SKM-1 (cell line): ENCODE data around the gene CHST11.
"Not testable (repeated sequence)": the region's sequence is repeated elsewhere in the genome, so short reads cannot be mapped to it uniquely, and the experiment has no call there.

ENCODE experiments used
- DNase-seq: peaks from one replicate; lab custom pipeline; 2025; ENCODE audit not compliant: unreplicated experiment; lab: John Stamatoyannopoulos, UW

The CHST11 gene

GRCh38 chr12:104555648-104556047 lies 98.9 kb downstream of the CHST11 start:
- DNase-seq, result no peak

GRCh38 chr12:104557488-104558195 lies 100.9 kb downstream of the CHST11 start:
- no peak for DNase-seq

DNA sequence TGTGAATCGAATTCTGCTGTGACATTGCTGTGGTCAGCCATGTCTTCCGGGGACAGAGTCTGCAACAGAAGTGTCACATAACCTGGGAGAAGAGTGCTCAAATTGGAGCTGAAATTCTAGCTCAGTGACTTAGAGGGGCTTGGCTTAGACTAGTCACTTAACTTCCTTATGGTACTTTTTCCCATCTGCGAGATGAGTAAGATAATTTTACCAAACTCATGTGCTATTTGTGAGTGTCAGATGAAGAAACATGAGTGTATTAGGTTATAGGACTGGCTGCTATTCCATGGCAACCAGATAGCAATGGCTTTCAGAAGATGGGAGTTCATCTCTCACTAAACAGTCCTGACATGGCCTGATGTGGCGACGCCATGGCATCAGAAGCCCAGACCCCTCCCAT lies 104.1 kb downstream of the CHST11 start:
- DNase-seq, result no peak

- no peak for DNase-seq
Observed at GRCh38 chr12:104562763-104563162, 106.0 kb downstream of the CHST11 start.

DNA sequence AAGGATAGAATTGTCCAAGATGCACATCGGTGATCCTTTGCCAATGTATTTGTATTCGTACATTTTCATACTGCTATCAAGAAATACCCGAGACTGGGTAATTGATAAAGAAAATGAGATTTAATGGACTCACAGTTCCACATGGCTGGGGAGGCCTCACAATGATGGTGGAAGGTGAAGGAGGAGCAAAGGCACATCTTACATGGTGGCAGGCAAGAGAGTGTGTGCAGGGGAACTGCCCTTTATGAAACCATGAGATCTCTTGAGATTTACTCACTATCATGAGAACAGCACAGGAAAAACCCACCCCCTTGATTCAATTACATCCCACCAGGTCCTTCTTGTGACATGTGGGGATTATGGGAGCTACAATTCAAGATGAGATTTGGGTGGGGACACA lies 107.9 kb downstream of the CHST11 start:
- DNase-seq, result not testable (repeated sequence)

DNA sequence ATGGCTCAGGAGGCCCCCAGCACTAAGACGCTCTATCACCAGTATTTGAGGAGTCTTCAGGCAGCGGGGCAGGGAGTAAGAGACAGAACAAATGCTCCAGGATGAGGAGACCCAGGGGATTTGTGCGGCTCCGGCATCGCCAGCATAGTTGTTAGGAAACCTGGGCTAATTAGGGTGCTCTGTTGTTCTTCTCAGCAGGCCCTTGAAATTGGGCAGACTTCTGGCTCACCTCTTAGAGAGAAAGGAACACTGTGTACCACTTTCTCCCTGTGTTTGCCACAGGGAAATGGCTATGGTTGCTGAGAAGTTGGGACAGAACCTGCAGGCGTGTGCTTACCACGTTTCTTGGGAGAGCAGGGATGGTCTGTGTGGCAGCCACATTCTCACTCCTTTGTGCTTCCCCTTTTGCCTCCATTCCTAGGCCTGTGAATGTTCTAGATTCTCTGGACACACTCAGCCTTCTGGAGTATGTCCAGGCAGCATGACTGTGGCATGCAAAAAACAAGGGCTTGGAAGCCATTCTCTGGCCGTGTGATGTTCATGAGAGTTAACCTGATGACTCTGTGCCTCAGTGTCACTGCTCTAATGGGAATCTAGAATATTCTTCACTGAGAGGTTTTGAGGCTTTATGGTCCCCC lies 109.0 kb downstream of the CHST11 start:
- DNase-seq, result no peak

DNA sequence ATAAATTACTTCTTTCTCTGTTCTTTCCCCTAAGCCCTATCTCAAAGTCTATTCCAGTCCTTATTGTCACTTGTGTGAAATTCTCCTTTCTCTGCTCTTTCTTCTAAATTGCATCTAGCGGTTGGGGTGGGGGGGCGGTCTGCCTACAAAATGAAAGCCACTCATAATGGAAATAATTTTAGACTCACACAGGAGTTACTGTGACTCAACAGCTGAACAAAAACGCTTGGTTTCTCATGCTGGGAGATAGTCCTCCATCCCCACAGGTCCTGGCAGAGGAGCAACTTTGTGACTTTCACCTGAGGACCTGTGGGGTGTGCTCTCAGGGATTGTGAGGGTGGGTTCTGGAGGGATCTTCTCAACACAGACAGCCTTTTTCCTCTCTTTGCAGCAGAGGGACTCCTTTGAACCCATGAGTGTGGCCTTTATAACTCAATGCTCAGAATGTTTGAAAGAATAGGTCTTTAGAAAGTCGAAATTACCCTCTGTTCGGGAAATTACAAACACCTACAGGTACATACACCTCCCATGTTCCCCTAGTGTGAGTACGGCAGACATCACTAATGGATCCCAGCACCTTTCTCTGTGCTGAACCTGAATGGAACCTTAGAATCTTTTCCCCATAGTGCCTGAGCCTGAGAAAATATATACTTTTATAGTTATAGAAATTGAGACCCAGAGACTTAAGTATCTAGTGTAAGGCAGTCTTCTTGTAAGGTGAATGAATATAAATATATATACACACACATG lies 109.7 kb downstream of the CHST11 start:
- no peak for DNase-seq

GRCh38 chr12:104567832-104568486 lies 111.2 kb downstream of the CHST11 start:
- DNase-seq, result no peak

- DNase-seq, result no peak
Observed at GRCh38 chr12:104568487-104568868, 111.7 kb downstream of the CHST11 start.

DNA sequence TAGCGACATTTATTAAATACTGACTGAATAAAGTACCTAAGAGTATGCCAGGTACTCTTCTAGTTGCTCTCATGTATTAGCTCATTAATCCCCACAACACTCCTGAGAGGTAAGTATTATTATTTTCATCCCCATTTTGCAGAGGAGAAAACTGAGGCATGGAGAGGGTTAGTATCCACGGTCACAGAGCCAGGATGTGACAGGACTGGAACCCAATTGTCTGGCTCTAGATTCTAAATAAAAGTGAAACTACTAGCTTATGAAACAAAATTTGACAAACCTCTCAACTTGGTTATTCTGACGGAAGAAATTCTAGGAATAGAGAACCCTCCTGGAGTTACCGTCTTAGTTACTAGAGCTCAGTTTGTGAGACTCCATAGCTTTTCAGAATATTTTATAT lies 112.2 kb downstream of the CHST11 start:
- DNase-seq, result no peak

DNA sequence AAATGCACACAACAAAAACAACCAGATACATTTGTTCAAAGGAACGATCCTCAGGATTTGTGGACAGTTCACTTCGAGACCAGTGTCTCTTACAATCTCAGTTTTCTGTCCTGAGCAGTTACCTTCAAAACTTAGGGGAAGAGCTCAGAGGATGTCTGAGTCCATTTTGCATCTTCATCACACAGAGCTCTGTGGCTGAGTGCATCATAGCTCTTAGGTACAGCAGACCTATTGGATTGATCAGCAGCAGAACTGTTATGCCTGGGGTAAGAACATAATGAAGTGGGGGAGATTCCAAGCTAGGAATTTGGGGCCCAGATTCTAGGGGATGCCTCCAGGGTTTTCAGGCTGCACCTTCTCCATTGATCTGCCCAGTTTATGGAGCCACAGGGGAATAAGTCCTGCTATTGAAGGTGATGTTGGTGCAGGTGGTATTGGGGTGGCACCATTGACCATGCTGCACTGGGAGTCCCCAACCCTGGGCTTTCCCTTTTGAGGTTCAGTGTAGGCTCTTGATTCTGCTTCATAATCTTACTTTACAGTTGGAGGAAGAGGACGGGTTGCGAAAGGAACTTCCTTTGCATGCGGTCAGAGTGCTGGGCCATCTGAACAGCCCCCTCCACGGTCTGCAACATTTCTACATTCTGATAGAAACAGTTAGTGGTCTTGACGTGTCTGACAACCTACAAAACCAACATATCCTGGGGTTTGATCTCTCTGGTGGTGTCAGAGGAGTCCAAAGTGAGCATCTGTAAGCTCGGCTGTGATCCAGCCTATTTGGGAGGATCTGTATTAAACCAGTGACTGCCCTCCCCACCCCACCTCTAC lies 112.8 kb downstream of the CHST11 start:
- peak; percentile 63 for DNase-seq

- DNase-seq, result peak; percentile 3
Observed at GRCh38 chr12:104570174-104570907, 113.6 kb downstream of the CHST11 start.

DNA sequence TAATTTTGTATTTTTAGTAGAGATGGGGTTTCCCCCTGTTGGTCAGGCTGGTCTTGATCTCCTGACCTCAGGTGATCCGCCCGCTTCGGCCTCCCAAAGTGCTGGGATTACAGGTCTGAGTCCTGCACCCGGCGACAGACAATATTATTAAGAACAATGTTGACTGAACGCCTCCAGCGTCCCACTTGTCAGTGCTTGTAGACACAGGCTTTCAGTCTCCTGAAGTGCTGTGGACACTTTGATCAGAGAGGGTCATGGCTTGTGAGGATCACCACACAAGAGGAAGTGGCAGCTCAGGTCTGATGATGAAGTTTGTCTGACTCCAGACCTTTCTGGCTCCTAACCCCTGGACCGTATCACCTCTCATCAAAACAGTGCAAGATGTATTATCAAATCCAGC lies 114.6 kb downstream of the CHST11 start:
- DNase-seq, result peak; percentile 13

DNA sequence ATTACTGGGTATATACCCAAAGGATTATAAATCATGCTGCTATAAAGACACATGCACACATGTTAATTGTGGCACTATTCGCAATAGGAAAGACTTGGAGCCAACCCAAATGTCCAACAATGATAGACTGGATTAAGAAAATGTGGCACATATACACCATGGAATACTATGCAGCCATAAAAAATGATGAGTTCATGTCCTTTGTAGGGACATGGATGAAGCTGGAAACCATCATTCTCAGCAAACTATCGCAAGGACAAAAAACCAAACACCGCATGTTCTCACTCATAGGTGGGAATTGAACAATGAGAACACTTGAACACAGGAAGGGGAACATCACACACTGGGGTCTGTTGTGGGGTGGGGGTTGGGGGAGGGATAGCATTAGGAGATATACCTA lies 117.6 kb downstream of the CHST11 start:
- not testable (repeated sequence) for DNase-seq

GRCh38 chr12:104574758-104575157 lies 118.0 kb downstream of the CHST11 start:
- not testable (repeated sequence) for DNase-seq

GRCh38 chr12:104575442-104576186 lies 118.9 kb downstream of the CHST11 start:
- no peak for DNase-seq

DNA sequence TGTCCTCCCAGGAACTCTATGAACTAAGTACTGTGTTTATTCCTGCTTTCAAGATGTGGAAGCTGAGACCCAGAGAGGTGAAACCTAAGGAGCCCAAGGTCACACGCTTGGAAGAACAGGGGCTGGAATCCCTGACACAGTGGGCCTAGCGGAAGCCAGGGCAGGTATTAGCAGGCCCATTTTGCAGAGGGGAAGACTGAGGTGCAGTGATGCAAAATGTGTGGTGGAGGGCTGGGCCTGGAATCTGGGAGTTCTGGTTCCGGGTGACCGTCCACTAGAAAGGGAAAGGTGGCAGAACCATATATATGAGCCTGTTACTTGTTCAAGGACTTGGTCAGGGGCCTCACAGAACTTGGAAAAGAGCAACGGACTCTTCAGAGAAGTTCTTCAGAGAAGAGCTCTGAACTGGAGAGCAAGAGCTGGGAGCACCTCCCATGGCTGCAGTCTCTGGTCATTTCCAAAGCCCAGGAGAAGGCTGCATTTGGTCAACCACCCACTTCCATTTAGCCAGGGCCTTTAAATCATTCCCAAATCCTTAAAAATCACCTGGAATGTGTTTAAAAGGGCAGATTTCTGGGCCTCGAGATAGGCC lies 119.5 kb downstream of the CHST11 start:
- no peak for DNase-seq

- no peak for DNase-seq
Observed at GRCh38 chr12:104576980-104577580, 120.3 kb downstream of the CHST11 start.

DNA sequence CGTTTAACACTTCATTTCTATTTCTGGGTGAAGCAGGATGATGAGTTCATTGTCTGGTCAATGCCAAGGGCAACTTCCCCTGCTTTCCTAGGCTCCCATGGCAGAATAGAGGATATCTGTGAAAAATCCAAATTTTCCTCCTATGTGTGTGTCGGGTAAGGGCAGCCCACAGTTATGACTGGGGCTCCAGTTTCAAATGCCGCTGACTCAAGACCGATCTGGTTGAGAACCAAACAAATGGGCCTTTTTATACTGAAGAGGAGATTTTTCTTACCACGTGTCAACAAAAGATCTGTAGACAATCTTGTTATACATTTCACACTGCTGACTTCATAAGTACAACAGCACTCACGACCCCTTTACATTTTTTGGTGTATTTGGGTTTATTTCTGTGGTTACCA lies 120.8 kb downstream of the CHST11 start:
- no peak for DNase-seq
